Upper lobe of left lung (tissue), 6 donors: Measurements from ENCODE around the gene HDGFL2. TPM values are rescaled to one million over a fixed set of nuclear protein-coding genes. Genes with fewer than 3 reads are reported as not detected.

Experiments used
- ATAC-seq, 2 donors: fragments of 200-7000 bp; cut with Tn5 transposase; one replicate each; pipeline ENCODE4 v1.9.1; 2022; ENCODE audit warnings: mild to moderate bottlenecking in 2 of 2, moderate library complexity in 2 of 2; ENCODE audit not compliant: low FRiP score in 2 of 2
- DNase-seq, 2 donors: peaks; one replicate each; pipeline ENCODE4 v3.0.0-alpha.2; 2019 to 2020
- H3K27ac ChIP-seq, 4 donors: fragments of 200-600 bp; sonication (generic); one replicate each; pipeline ENCODE4 v1.5.1; 2016 to 2019
- H3K27me3 ChIP-seq, 4 donors: fragments of 200-600 bp; sonication (generic); one replicate each; pipeline ENCODE4 v1.5.1; 2017 to 2019
- H3K36me3 ChIP-seq, 4 donors: fragments of 200-600 bp; sonication (generic); one replicate each; pipeline ENCODE4 v1.5.1; 2016 to 2019
- H3K4me1 ChIP-seq, 4 donors: fragments of 200-600 bp; sonication (generic); one replicate each; pipeline ENCODE4 v1.5.1; 2018 to 2019
- H3K4me3 ChIP-seq, 4 donors: fragments of 200-600 bp; sonication (generic); one replicate each; pipeline ENCODE4 v1.5.1; 2017 to 2019; ENCODE audit warnings: mild to moderate bottlenecking in 2 of 4, moderate library complexity in 1 of 4
- H3K9me3 ChIP-seq, 4 donors: fragments of 200-600 bp; sonication (generic); one replicate each; pipeline ENCODE4 v1.5.1; 2018 to 2019
- EP300 ChIP-seq, 4 donors: sonication (generic); formaldehyde crosslinking; IDR thresholded peaks; one replicate each; pipeline ENCODE4 v1.5.1; 2017; ENCODE audit warnings: antibody characterized with exemption in 4 of 4, control low read depth in 2 of 4
- POLR2A ChIP-seq, 4 donors: fragments of 450-650 bp; IDR thresholded peaks; one replicate each; pipeline ENCODE4 v1.5.1; 2016 to 2017; ENCODE audit warnings: antibody characterized with exemption in 4 of 4, mild to moderate bottlenecking in 2 of 4
- POLR2AphosphoS5 ChIP-seq, 2 donors: sonication (generic); formaldehyde crosslinking; IDR thresholded peaks; one replicate each; pipeline ENCODE4 v1.5.1; 2017; ENCODE audit warnings: antibody characterized with exemption in 2 of 2
- WGBS, 2 donors: methylation state at CpG; one replicate each; pipeline ENCODE4 v1.1.5; 2017 to 2018; 5-methylcytosine and 5-hydroxymethylcytosine counted together
- total RNA-seq, 6 donors: library from RNA; depleted of rRNA in 4 of 6; stranded (reverse); fragments of >200 nt in 4 of 6; gene quantifications; one replicate each; pipeline versions ENCODE4 v1.1.0 to v1.2.1, GENCODE V29; 2016 to 2021
- TF ChIP-seq, protein P1 (sequence below), 6 experiments: fragments of 450-650 bp in 4 of 6; fragments of 200-600 bp in 2 of 6; sonication (generic) in 2 of 6; IDR thresholded peaks; one replicate each; pipeline ENCODE4 v1.5.1; 2016 to 2019; ENCODE audit warnings: antibody characterized with exemption in 6 of 6
- donor health status: DM: no; HTN: no; CAD: no; lungs with moderate emphysema.
- donor health status: DM: no; HTN: yes; CAD: no; lungs with severe emphysema.

HDGFL2 gene
- total RNA-seq, 6 donors from 2014 or later: 23.9 to 71.2 (median 37.6) TPM

GRCh38 chr19:4477034-4477801 is 5.1 kb downstream of the HDGFL2 start:
- Histone ChIP-seq H3K36me3 (peaks cover 0 to 42% (median 30%) of the 10 kb centered on the region in 4 donors), H3K9me3 (no peaks in the 10 kb centered on the region), H3K27ac (no peak overlapping the region), H3K4me1 (peaks cover 18 to 25% (median 24%) of the 10 kb centered on the region in 4 donors), H3K4me3 (no peak overlapping the region), H3K27me3 (no peaks in the 10 kb centered on the region)
- ATAC-seq: no peak
- TF ChIP-seq EP300 (IDR thresholded peaks at IDR 0.05) (no peak), POLR2A (IDR thresholded peaks at IDR 0.05) (no peak), POLR2AphosphoS5 (IDR thresholded peaks at IDR 0.05) (no peak)
- TF ChIP-seq, protein P1, sequence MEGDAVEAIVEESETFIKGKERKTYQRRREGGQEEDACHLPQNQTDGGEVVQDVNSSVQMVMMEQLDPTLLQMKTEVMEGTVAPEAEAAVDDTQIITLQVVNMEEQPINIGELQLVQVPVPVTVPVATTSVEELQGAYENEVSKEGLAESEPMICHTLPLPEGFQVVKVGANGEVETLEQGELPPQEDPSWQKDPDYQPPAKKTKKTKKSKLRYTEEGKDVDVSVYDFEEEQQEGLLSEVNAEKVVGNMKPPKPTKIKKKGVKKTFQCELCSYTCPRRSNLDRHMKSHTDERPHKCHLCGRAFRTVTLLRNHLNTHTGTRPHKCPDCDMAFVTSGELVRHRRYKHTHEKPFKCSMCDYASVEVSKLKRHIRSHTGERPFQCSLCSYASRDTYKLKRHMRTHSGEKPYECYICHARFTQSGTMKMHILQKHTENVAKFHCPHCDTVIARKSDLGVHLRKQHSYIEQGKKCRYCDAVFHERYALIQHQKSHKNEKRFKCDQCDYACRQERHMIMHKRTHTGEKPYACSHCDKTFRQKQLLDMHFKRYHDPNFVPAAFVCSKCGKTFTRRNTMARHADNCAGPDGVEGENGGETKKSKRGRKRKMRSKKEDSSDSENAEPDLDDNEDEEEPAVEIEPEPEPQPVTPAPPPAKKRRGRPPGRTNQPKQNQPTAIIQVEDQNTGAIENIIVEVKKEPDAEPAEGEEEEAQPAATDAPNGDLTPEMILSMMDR (IDR thresholded peaks at IDR 0.05): no peak
- no peak for DNase-seq
- 89 to 98% methylated on average over 7 to 16 of the region's 16 CpGs for WGBS, 2 donors

DNA sequence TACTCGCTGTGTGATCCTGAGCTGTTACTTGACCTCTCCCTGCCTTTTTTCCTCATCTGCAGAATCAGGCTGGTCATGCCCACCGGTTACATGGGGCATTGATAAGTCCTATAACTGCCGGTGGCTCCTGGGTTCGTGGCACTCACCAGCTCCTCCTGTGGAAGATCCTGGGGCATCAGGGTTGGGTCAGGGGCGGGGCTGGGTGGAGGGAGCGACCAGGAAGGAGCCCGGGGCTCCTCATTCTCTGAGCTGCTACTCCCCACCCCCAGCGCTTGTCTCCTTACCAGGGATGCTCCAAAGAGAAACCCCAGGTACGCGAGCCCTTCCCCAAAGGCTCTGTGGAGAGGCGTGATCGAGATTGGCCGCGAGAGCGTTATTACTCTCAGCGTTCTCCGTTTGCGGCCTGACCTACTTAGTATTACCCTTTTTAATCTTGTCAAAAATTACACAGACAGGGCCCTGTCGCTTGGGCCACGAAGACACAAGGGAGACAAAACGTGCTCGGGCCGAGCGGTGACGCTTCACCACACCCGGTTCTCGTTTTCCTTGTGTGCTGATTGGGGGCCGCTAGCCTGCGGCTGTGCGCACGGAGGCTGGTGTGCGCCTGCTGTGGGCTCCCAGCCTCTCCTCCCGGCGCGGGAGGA is 10.7 kb downstream of the HDGFL2 start:
- TF ChIP-seq EP300 (IDR thresholded peaks at IDR 0.05) (no peak), POLR2AphosphoS5 (IDR thresholded peaks at IDR 0.05) (no peak), POLR2A (IDR thresholded peaks at IDR 0.05) (no peak)
- TF ChIP-seq, protein P1 (IDR thresholded peaks at IDR 0.05): no peak
- no peak overlapping the region for H3K4me3 ChIP-seq
- no peak for ATAC-seq
- no peaks in the 10 kb centered on the region for H3K27me3 ChIP-seq
- H3K27ac ChIP-seq: no peak overlapping the region
- H3K36me3 ChIP-seq: peaks cover 2 to 51% (median 25%) of the 10 kb centered on the region in 4 donors
- no peak for DNase-seq
- WGBS, 2 donors: 90 to 95% methylated on average over 27 to 35 of the region's 35 CpGs
- no peaks in the 10 kb centered on the region for H3K9me3 ChIP-seq
- H3K4me1 ChIP-seq: no peaks in the 10 kb centered on the region

DNA sequence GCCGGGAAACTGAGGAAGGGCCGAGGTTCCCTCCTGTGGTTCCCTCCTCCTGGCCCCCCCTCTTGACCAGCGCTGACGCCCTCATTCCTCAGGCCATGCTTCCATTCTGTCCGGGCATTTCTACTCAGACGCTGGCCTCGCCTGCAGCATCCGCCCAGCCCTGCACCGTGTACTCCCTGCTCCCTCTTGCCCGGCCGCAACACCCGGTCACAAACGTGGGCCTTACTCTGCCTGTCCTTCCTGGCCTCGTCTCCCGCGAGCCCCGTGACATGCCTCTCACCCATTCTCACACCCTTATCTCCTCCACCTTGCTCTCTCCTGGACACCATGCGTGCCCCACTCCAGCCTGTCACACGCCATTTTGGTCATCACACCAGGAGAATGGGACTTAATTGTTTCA is 11.3 kb downstream of the HDGFL2 start:
- no peaks in the 10 kb centered on the region for H3K4me1 ChIP-seq
- ATAC-seq (peak in 1 of 2 donors; percentile 30), DNase-seq (no peak)
- H3K36me3 ChIP-seq: peaks cover 2 to 53% (median 24%) of the 10 kb centered on the region in 4 donors
- H3K27ac ChIP-seq: no peak overlapping the region
- H3K27me3 ChIP-seq: no peaks in the 10 kb centered on the region
- H3K9me3 ChIP-seq: no peaks in the 10 kb centered on the region
- WGBS, 2 donors: 92 to 95% methylated on average over 17 of the region's 19 CpGs
- no peak overlapping the region for H3K4me3 ChIP-seq
- TF ChIP-seq POLR2A (IDR thresholded peaks at IDR 0.05) (no peak), EP300 (IDR thresholded peaks at IDR 0.05) (no peak), POLR2AphosphoS5 (IDR thresholded peaks at IDR 0.05) (no peak)
- TF ChIP-seq, protein P1 (IDR thresholded peaks at IDR 0.05): no peak

DNA sequence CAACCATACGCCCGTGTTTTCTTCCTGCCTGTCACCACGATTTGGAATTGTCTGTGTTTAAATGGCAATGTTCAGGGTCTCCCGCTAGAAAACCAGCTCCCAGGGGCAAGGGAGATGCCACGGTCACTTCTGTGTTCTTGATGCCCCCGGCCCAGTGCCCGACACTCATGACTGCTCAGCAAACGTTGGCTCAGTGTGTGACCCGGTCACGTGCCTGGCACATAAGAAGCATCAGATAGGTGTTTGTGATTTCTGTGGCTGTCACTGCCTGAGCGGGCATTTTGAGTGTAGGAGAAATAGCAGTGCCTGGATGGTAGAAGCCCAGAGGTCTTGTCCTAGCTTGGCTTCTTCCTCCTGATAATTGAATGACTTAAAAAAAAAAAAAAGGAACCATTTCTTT is 15.5 kb downstream of the HDGFL2 start:
- DNase-seq: no peak
- no peaks in the 10 kb centered on the region for H3K4me1 ChIP-seq
- TF ChIP-seq POLR2A (IDR thresholded peaks at IDR 0.05): no peak
- TF ChIP-seq, protein P1 (IDR thresholded peaks at IDR 0.05): no peak
- TF ChIP-seq POLR2AphosphoS5 (IDR thresholded peaks at IDR 0.05): no peak
- no peak for TF ChIP-seq EP300 (IDR thresholded peaks at IDR 0.05)

More for the DNA sequence above, 15.5 kb downstream of the HDGFL2 start:
- ATAC-seq: no peak
- H3K27me3 ChIP-seq: no peaks in the 10 kb centered on the region
- H3K4me3 ChIP-seq: no peak overlapping the region
- 85 to 87% methylated on average over 11 of the region's 11 CpGs for WGBS, 2 donors
- H3K36me3 ChIP-seq: peaks cover 9 to 71% (median 42%) of the 10 kb centered on the region in 4 donors
- H3K9me3 ChIP-seq: no peaks in the 10 kb centered on the region
- H3K27ac ChIP-seq: no peak overlapping the region
